OCI-LY1 (cell line): ENCODE data around the gene CASD1.

ENCODE experiments used
- CTCF ChIP-seq: fragments of 200-600 bp; sonication (generic), shearing (Covaris generic); IDR thresholded peaks from 2 replicates; pipeline ENCODE4 v1.5.1; 2017; ENCODE audit warnings: mild to moderate bottlenecking, antibody characterized with exemption, low read length, moderate library complexity, mixed read lengths
- EZH2 ChIP-seq: fragments of 200-600 bp; sonication (generic), shearing (Covaris generic); IDR thresholded peaks from 2 replicates; pipeline ENCODE4 v1.8.0; 2017; ENCODE audit warnings: borderline replicate concordance, mixed run types, mild to moderate bottlenecking, antibody characterized with exemption, low read length, moderate library complexity, mixed read lengths

- TF ChIP-seq CTCF (no peak), EZH2 (no peak)
Observed at GRCh38 chr7:94575646-94576045, 66.0 kb downstream of the CASD1 start.
